Vagina (tissue), 2 donors: Measurements from ENCODE around the gene ARHGEF4. TPM values are rescaled to one million over a fixed set of nuclear protein-coding genes. Genes with fewer than 3 reads are reported as not detected.

Experiments
- DNase-seq, 2 donors: peaks; one replicate each; pipeline ENCODE4 v3.0.0-alpha.2; 2017; ENCODE audit errors: extremely low spot score in 2 of 2
- H3K27ac ChIP-seq: fragments of 200-600 bp; sonication (generic); one replicate; pipeline ENCODE4 v1.5.1; 2019
- H3K27me3 ChIP-seq: fragments of 200-600 bp; sonication (generic); one replicate; pipeline ENCODE4 v1.5.1; 2019
- H3K36me3 ChIP-seq, 2 donors: fragments of 200-600 bp; sonication (generic); one replicate each; pipeline ENCODE4 v1.5.1; 2017 to 2019
- H3K4me1 ChIP-seq: fragments of 200-600 bp; sonication (generic); one replicate; pipeline ENCODE4 v1.5.1; 2019
- H3K4me3 ChIP-seq, 2 donors: fragments of 200-600 bp; sonication (generic); 1 replicate in 1 of 2; 2 replicates in 1 of 2; pipeline ENCODE4 v1.5.1; 2016 to 2019
- H3K9me3 ChIP-seq: fragments of 200-600 bp; sonication (generic); one replicate; pipeline ENCODE4 v1.5.1; 2019
- CTCF ChIP-seq, 3 experiments: fragments of 450-650 bp in 2 of 3; fragments of 200-600 bp in 1 of 3; sonication (generic) in 1 of 3; IDR thresholded peaks; one replicate each; pipeline ENCODE4 v1.5.1; 2017 to 2019; ENCODE audit warnings: antibody characterized with exemption in 3 of 3, mild to moderate bottlenecking in 2 of 3, moderate library complexity in 2 of 3
- POLR2A ChIP-seq, 2 donors: fragments of 450-650 bp; IDR thresholded peaks; one replicate each; pipeline ENCODE4 v1.6.1; 2017; ENCODE audit warnings: antibody characterized with exemption in 2 of 2, mild to moderate bottlenecking in 2 of 2, moderate library complexity in 2 of 2
- POLR2AphosphoS5 ChIP-seq, 2 donors: sonication (generic); formaldehyde crosslinking; IDR thresholded peaks; one replicate each; pipeline ENCODE4 v1.9.0; 2017; ENCODE audit warnings: antibody characterized with exemption in 2 of 2, mild to moderate bottlenecking in 2 of 2, low read depth in 1 of 2; ENCODE audit not compliant: insufficient read depth in 1 of 2
- intact Hi-C: fragments of 100-400 bp; cut with DNase I; formaldehyde crosslinking; loops from one replicate; pipeline ENCODE4 v1.15.1; 2023
- total RNA-seq: library from RNA; depleted of rRNA; stranded (reverse); fragments of >200 nt; gene quantifications from one replicate; pipeline ENCODE4 v1.2.3, GENCODE V29; 2016

Gene ARHGEF4
- total RNA-seq, 1 donor from 2014 or later, result 116 TPM

- Histone ChIP-seq H3K4me3 (peak overlapping the region; percentile 66 to 90), H3K27ac (peak overlapping the region; percentile 97), H3K9me3 (no peaks in the 10 kb centered on the region), H3K4me1 (peaks cover 14% of the 10 kb centered on the region), H3K36me3 (no peaks in the 10 kb centered on the region), H3K27me3 (no peaks in the 10 kb centered on the region)
- TF ChIP-seq POLR2A (IDR thresholded peaks at IDR 0.05) (peak in 1 of 2 donors; percentile 13), POLR2AphosphoS5 (IDR thresholded peaks at IDR 0.05; ENCODE audit: insufficient read depth in 1 of 2, low read depth in 1 of 2) (peak; percentile 21 to 66), CTCF (IDR thresholded peaks at IDR 0.05) (peak; percentile 60 to 85 (median 63))
- intact Hi-C loops, result loop anchor here (5.0 kb wide), 1 partner anchor 75 kb away; no protein-coding TSS in a partner anchor
- DNase-seq, result no peak
Measured at GRCh38 chr2:130797493-130798435, 39.0 kb upstream of the ARHGEF4 start.

- Histone ChIP-seq H3K9me3 (no peaks in the 10 kb centered on the region), H3K4me3 (peak overlapping the region; percentile 66 to 90), H3K4me1 (peaks cover 14% of the 10 kb centered on the region), H3K36me3 (no peaks in the 10 kb centered on the region), H3K27ac (peak overlapping the region; percentile 97), H3K27me3 (no peaks in the 10 kb centered on the region)
- no peak for TF ChIP-seq POLR2AphosphoS5 (IDR thresholded peaks at IDR 0.05; ENCODE audit: insufficient read depth in 1 of 2, low read depth in 1 of 2)
- no peak for TF ChIP-seq POLR2A (IDR thresholded peaks at IDR 0.05)
- no peak for TF ChIP-seq CTCF (IDR thresholded peaks at IDR 0.05)
- intact Hi-C loops, result loop anchor here (5.0 kb wide), 1 partner anchor 74 kb away; no protein-coding TSS in a partner anchor
- no peak for DNase-seq
Measured at GRCh38 chr2:130798472-130799218, 38.1 kb upstream of the ARHGEF4 start.

GRCh38 chr2:130799295-130799694 is 37.4 kb upstream of the ARHGEF4 start:
- Histone ChIP-seq H3K9me3 (no peaks in the 10 kb centered on the region), H3K4me3 (no peak overlapping the region), H3K27me3 (no peaks in the 10 kb centered on the region), H3K36me3 (no peaks in the 10 kb centered on the region), H3K27ac (no peak overlapping the region), H3K4me1 (peaks cover 14% of the 10 kb centered on the region)
- no peak for DNase-seq
- no peak for TF ChIP-seq POLR2A (IDR thresholded peaks at IDR 0.05)
- no peak for TF ChIP-seq CTCF (IDR thresholded peaks at IDR 0.05)
- no peak for TF ChIP-seq POLR2AphosphoS5 (IDR thresholded peaks at IDR 0.05; ENCODE audit: insufficient read depth in 1 of 2, low read depth in 1 of 2)
- intact Hi-C loops, result loop anchor here (5.0 kb wide), 1 partner anchor 73 kb away; no protein-coding TSS in a partner anchor

- DNase-seq, result peak in 1 of 2 donors; percentile 0
- intact Hi-C loops, result no loop called here
Measured at GRCh38 chr2:130805613-130806012, 31.1 kb upstream of the ARHGEF4 start.

More at GRCh38 chr2:130805613-130806012, 31.1 kb upstream of the ARHGEF4 start:
- Histone ChIP-seq H3K9me3 (no peaks in the 10 kb centered on the region), H3K4me3 (no peak overlapping the region), H3K36me3 (no peaks in the 10 kb centered on the region), H3K4me1 (peaks cover 8% of the 10 kb centered on the region), H3K27ac (no peak overlapping the region), H3K27me3 (no peaks in the 10 kb centered on the region)
- TF ChIP-seq CTCF (IDR thresholded peaks at IDR 0.05) (no peak), POLR2A (IDR thresholded peaks at IDR 0.05) (no peak), POLR2AphosphoS5 (IDR thresholded peaks at IDR 0.05; ENCODE audit: insufficient read depth in 1 of 2, low read depth in 1 of 2) (no peak)
